Kidney epithelial cell (primary cell): ENCODE measurements around the gene NT5C2. TPM values are rescaled to one million over a fixed set of nuclear protein-coding genes. Genes with fewer than 3 reads are reported as not detected.
A peak's percentile ranks its signal among the peaks of the same experiment; 100 is the strongest.

Source experiments
- DNase-seq: peaks from one replicate; pipeline ENCODE4 v3.0.0-alpha.2; 2010; ENCODE audit warnings: low read depth
- H3K27me3 ChIP-seq: 2 replicates; pipeline ENCODE4 v1.6.0; 2011; ENCODE audit warnings: low read length; ENCODE audit not compliant: control insufficient read depth, insufficient read depth
- H3K36me3 ChIP-seq: 2 replicates; pipeline ENCODE4 v1.5.1; 2011; ENCODE audit warnings: low read length; ENCODE audit not compliant: control insufficient read depth, insufficient read depth
- H3K4me3 ChIP-seq: 2 replicates; pipeline ENCODE4 v1.5.1; 2011; ENCODE audit warnings: low read depth, mild to moderate bottlenecking, control low read depth, low read length
- total RNA-seq: library from RNA; depleted of rRNA; stranded (reverse); fragments of >200 nt; gene quantifications from 2 replicates; pipeline ENCODE4 v1.2.3, GENCODE V29; 2015
- TF ChIP-seq, protein P1 (sequence below): IDR thresholded peaks from 2 replicates; pipeline ENCODE4 v1.5.1; 2011; ENCODE audit warnings: mild to moderate bottlenecking, moderate library complexity, low read length, control low read depth, inconsistent platforms; ENCODE audit not compliant: insufficient read depth, poor library complexity, severe bottlenecking

The NT5C2 gene
- 81.5 and 90.7 TPM in 2 replicates for total RNA-seq

GRCh38 chr10:103193107-103193819 is at the start of gene NT5C2:
NT5C2 (minus strand) TSS chr10:103193272; CDS start chr10:103174958, 18,314 bp downstream.
- H3K27me3 ChIP-seq, result no peaks in the 10 kb centered on the region
- H3K4me3 ChIP-seq, result peak within 1 kb of the TSS; percentile 95
- H3K36me3 ChIP-seq, result no peaks in the 10 kb centered on the region
- no peak for DNase-seq
- TF ChIP-seq, protein P1, sequence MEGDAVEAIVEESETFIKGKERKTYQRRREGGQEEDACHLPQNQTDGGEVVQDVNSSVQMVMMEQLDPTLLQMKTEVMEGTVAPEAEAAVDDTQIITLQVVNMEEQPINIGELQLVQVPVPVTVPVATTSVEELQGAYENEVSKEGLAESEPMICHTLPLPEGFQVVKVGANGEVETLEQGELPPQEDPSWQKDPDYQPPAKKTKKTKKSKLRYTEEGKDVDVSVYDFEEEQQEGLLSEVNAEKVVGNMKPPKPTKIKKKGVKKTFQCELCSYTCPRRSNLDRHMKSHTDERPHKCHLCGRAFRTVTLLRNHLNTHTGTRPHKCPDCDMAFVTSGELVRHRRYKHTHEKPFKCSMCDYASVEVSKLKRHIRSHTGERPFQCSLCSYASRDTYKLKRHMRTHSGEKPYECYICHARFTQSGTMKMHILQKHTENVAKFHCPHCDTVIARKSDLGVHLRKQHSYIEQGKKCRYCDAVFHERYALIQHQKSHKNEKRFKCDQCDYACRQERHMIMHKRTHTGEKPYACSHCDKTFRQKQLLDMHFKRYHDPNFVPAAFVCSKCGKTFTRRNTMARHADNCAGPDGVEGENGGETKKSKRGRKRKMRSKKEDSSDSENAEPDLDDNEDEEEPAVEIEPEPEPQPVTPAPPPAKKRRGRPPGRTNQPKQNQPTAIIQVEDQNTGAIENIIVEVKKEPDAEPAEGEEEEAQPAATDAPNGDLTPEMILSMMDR, result no peak

DNA sequence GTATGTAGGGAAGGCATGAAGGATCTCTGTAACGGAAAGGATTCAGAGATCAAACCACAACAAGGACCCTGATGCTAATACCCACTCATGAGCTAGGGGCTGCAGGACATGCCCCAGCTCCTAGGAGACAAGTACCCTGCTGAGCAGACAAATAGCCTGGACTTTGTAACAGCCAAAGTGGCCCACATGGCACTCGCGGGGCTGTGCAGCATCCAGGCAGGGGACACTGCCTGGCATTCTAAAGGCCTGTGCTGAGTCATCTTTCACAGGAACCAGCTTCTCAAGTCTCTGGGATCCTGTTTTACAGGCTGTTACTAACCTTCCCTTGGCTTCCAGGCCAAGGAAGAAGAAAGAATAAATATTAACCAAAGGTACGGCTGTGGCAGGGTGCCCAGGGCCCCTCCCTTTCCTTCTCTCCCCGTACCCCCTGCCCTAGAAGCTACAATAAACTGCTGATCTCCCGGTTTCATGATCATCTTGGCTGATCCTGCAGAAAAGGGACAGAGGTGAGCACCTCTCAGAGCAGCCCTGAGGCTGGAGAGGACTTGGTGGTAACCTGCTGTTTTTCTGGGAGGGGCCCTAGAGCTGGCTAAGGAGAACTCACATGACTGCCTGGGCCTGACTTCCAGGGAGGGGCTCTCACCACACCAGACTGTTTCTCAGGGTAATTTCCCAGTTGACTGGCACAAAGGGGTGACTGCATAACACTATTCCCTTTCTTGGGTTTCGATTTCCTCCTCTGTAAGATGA is 48.4 kb upstream of the NT5C2 start:
- H3K4me3 ChIP-seq, result no peak overlapping the region
- TF ChIP-seq, protein P1, result no peak
- no peaks in the 10 kb centered on the region for H3K27me3 ChIP-seq
- DNase-seq, result peak; percentile 75
- no peaks in the 10 kb centered on the region for H3K36me3 ChIP-seq

DNA sequence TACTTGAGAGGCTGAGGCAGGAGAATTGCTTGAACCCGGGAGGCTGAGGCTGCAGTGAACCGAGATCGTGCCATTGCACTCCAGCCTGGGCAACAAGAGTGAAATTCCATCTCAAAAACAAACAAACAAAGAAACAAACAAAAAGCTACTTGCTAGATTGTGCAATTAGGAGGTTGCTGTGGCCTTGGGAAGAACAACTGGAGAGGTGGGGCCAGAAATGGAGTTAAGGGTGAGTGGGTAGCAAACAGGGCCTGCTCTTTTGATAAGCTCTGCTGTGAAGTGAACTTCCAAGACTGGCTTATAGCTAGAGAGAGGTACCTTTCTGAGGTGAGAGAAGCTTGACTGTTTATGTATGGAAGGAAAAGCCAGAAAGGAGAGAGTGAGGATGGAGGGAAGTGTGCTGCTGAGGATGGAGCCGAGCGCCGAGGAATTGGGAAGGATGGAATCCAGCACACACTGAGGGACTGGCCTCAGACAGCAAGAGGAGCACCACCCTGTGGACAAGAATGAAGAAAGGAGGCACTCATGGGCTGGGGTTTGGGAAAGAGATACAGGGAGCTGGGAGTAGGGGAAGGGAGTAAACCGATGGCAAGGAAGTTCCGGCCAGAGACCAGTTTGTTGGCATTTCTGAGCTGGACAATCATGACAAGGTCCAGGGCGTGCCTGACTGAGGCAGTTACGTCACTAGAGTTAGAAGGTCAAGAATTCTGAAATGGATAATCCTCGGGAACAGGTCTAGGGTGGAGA is 45.6 kb upstream of the NT5C2 start:
- Histone ChIP-seq H3K36me3 (no peaks in the 10 kb centered on the region), H3K4me3 (no peak overlapping the region), H3K27me3 (no peaks in the 10 kb centered on the region)
- no peak for DNase-seq
- TF ChIP-seq, protein P1, result peak; percentile 9

DNA sequence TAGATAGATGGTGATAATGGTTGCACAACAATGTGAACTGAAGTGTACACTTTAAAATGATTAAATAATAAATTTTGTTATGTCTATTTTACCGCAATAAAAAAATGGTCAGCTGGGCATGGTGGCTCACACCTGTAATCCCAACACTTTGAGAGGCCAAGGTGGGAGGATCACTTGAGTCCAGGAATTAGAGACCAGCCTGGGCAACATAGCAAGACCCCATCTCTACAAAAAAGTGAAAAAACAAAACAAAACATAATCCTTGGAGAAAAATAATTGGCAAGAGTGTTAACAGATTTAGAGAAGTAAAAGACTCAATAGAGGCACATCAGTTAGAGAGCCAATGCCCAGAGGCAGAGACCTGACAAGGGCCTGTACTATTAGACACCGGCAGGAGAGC is 42.7 kb upstream of the NT5C2 start:
- Histone ChIP-seq H3K36me3 (no peaks in the 10 kb centered on the region), H3K27me3 (no peaks in the 10 kb centered on the region), H3K4me3 (no peak overlapping the region)
- TF ChIP-seq, protein P1, result no peak
- no peak for DNase-seq

- no peak for DNase-seq
- Histone ChIP-seq H3K36me3 (no peaks in the 10 kb centered on the region), H3K27me3 (no peaks in the 10 kb centered on the region), H3K4me3 (no peak overlapping the region)
- TF ChIP-seq, protein P1, result no peak
Measured at GRCh38 chr10:103232772-103233488, 39.9 kb upstream of the NT5C2 start.
